Measurements from ENCODE around the gene PTPN11.

- TF ChIP-seq PLSCR1 (CRISPR knock-in tag; IDR thresholded peaks at IDR 0.05; ENCODE audit: borderline replicate concordance) (no peak), ATF2 (CRISPR knock-in tag; IDR thresholded peaks at IDR 0.05) (no peak), CTCF (CRISPR knock-in tag; IDR thresholded peaks at IDR 0.05) (no peak), U2AF2 (IDR thresholded peaks at IDR 0.05; ENCODE audit: low read depth, low read length) (no peak), AKAP8 (CRISPR knock-in tag; IDR thresholded peaks at IDR 0.05) (no peak), GLMP (CRISPR knock-in tag; IDR thresholded peaks at IDR 0.05; ENCODE audit: borderline replicate concordance) (no peak), TAF1 (CRISPR knock-in tag; IDR thresholded peaks at IDR 0.05) (no peak), HNF1B (CRISPR knock-in tag; IDR thresholded peaks at IDR 0.05) (no peak), ZNF639 (CRISPR knock-in tag; conservative IDR thresholded peaks at IDR 0.05) (no peak), EZH2 (conservative IDR thresholded peaks at IDR 0.05; ENCODE audit: low read depth, low read length) (no peak), RXRB (CRISPR knock-in tag; IDR thresholded peaks at IDR 0.05; ENCODE audit: borderline replicate concordance) (no peak)
These were observed 62.2 kb downstream of the PTPN11 start for GRCh38 chr12:112480931-112481330.
